Cardiac septum (tissue), 1 donor: ENCODE measurements around the gene RB1. TPM values are rescaled to one million over a fixed set of nuclear protein-coding genes. Genes with fewer than 3 reads are reported as not detected.

ENCODE experiments used
- DNase-seq: peaks from one replicate; pipeline ENCODE4 v3.0.0-alpha.2; 2020; ENCODE audit warnings: low spot score
- intact Hi-C: fragments of 100-400 bp; cut with DNase I; formaldehyde crosslinking; loops from one replicate; pipeline ENCODE4 v1.14.0; 2022
- total RNA-seq: library from RNA; stranded (reverse); fragmentation: NEBNext Ultra II Directional; extraction: Animal tissue kit (Norgen Biotek cat#: 25700); gene quantifications from one replicate; pipeline ENCODE4 v1.2.1, GENCODE V29; 2021
- donor health status: DM: no; HTN: no; CAD: no.

The RB1 gene
- total RNA-seq, 1 donor from 2014 or later = 27.6 TPM

- no peak for DNase-seq
- intact Hi-C loops = loop anchor here (5.0 kb wide), 1 partner anchor 68 kb away; no protein-coding TSS in a partner anchor
These were observed 201.1 kb downstream of the RB1 start for GRCh38 chr13:48504606-48505005.

GRCh38 chr13:48505012-48505411 is 201.5 kb downstream of the RB1 start:
- no peak for DNase-seq
- intact Hi-C loops = loop anchor here (5.0 kb wide), 1 partner anchor 67 kb away; no protein-coding TSS in a partner anchor

- intact Hi-C loops = loop anchor here (5.0 kb wide), 1 partner anchor 67 kb away; no protein-coding TSS in a partner anchor
- DNase-seq = no peak
These were observed 202.1 kb downstream of the RB1 start for GRCh38 chr13:48505597-48506091.

- intact Hi-C loops = loop anchor here (5.0 kb wide), 1 partner anchor 66 kb away; no protein-coding TSS in a partner anchor
- no peak for DNase-seq
These were observed 202.6 kb downstream of the RB1 start for GRCh38 chr13:48506092-48506701.

GRCh38 chr13:48507021-48507420 is 203.5 kb downstream of the RB1 start:
- no peak for DNase-seq
- intact Hi-C loops = loop anchor here (5.0 kb wide), 1 partner anchor 65 kb away; no protein-coding TSS in a partner anchor

- no peak for DNase-seq
- intact Hi-C loops = loop anchor here (5.0 kb wide), 1 partner anchor 64 kb away; no protein-coding TSS in a partner anchor
These were observed 204.5 kb downstream of the RB1 start for GRCh38 chr13:48508011-48508410.

- intact Hi-C loops = no loop called here
- DNase-seq = no peak
These were observed 207.1 kb downstream of the RB1 start for GRCh38 chr13:48510698-48511097.

GRCh38 chr13:48511621-48512230 is 208.2 kb downstream of the RB1 start:
- intact Hi-C loops = no loop called here
- no peak for DNase-seq

GRCh38 chr13:48514793-48515192 is 211.2 kb downstream of the RB1 start:
- intact Hi-C loops = no loop called here
- DNase-seq = no peak

GRCh38 chr13:48515732-48516131 is 212.2 kb downstream of the RB1 start:
- intact Hi-C loops = no loop called here
- no peak for DNase-seq

- intact Hi-C loops = no loop called here
These were observed 214.5 kb downstream of the RB1 start for GRCh38 chr13:48518083-48518482.

GRCh38 chr13:48526286-48526685 is 222.7 kb downstream of the RB1 start:
- intact Hi-C loops = no loop called here
- DNase-seq = no peak

More at GRCh38 chr13:48518083-48518482, 214.5 kb downstream of the RB1 start:
- DNase-seq = no peak

- intact Hi-C loops = no loop called here
- no peak for DNase-seq
These were observed 224.4 kb downstream of the RB1 start for GRCh38 chr13:48527955-48528354.

GRCh38 chr13:48528720-48529119 is 225.2 kb downstream of the RB1 start:
- intact Hi-C loops = no loop called here
- no peak for DNase-seq

GRCh38 chr13:48530833-48531232 is 227.3 kb downstream of the RB1 start:
- intact Hi-C loops = no loop called here
- DNase-seq = no peak

Other genes with a start within 250 kb of the RB1 start
- 39.6 TPM for gene MED4, start 208.6 kb upstream of the RB1 start, total RNA-seq
- 386 TPM for gene ITM2B, start 70.5 kb upstream of the RB1 start, total RNA-seq
- 12.5 TPM for gene LPAR6, start 109.4 kb downstream of the RB1 start, total RNA-seq
- gene RCBTB2, start 229.3 kb downstream of the RB1 start, total RNA-seq = 8.0 TPM